K562 (cell line): ENCODE data around the gene ACAT2. TPM values are rescaled to one million over a fixed set of nuclear protein-coding genes. Genes with fewer than 3 reads are reported as not detected.
A peak's percentile ranks its signal among the peaks of the same experiment; 100 is the strongest.

Experiments used
- BRD9 ChIP-seq: fragments of 450-650 bp; IDR thresholded peaks from 2 replicates; pipeline ENCODE4 v1.6.1; 2018; ENCODE audit warnings: low read depth; ENCODE audit not compliant: partially characterized antibody
- DPF2 ChIP-seq: fragments of 450-650 bp; IDR thresholded peaks from 2 replicates; pipeline ENCODE4 v1.6.1; 2016
- SIN3A ChIP-seq, 2 experiments: fragments of 150-350 bp in 1 of 2; IDR thresholded peaks; 2 replicates each; pipeline ENCODE4 v1.6.1; 2011 to 2016; ENCODE audit warnings: borderline replicate concordance in 2 of 2, low read depth in 2 of 2, low read length in 2 of 2, mild to moderate bottlenecking in 2 of 2, moderate library complexity in 2 of 2; ENCODE audit not compliant: control insufficient read depth in 1 of 2
- SMAD4 ChIP-seq: fragments of 250-450 bp; sonication (Bioruptor Pico); conservative IDR thresholded peaks from 2 replicates; pipeline ENCODE4 v1.8.0; 2021; ENCODE audit warnings: inconsistent platforms, mild to moderate bottlenecking, moderate library complexity
- SRSF1 ChIP-seq: fragments of 200-400 bp; formaldehyde crosslinking; IDR thresholded peaks from 2 replicates; pipeline ENCODE4 v1.6.1; 2017; ENCODE audit warnings: mild to moderate bottlenecking, low read depth, low read length, moderate library complexity
- TRIM24 ChIP-seq, 2 experiments: fragments of 450-650 bp; IDR thresholded peaks; 2 replicates each; pipeline ENCODE4 v1.6.1; 2016
- ZNF764 ChIP-seq: fragments of 250-450 bp; sonication (Bioruptor Pico); IDR thresholded peaks from 2 replicates; pipeline ENCODE4 v1.4.0; 2020; ENCODE audit warnings: low read depth, mild to moderate bottlenecking, moderate library complexity
- polyA plus RNA-seq, 8 experiments: library from polyadenylated mRNA; depleted of rRNA in 4 of 8; stranded (reverse) in 5 of 8; unstranded in 3 of 8; fragments of >200 nt; fragmentation: Nextera tagmentation in 2 of 8; fragmentation: Illumina TruSeq in 1 of 8; extraction: Ambion mirVana in 2 of 8; extraction: Trizol in 1 of 8; gene quantifications; 2 replicates each; pipeline versions ENCODE4 v1.2.1 to v1.2.3, GENCODE V29; 2011 to 2014; ENCODE audit warnings: inconsistent platforms in 1 of 8, missing spikeins in 1 of 8
- total RNA-seq, 7 experiments: library from RNA; depleted of rRNA in 6 of 7; stranded (reverse); fragments of >200 nt in 6 of 7; fragmentation: Illumina TruSeq in 2 of 7; extraction: Trizol in 2 of 7; gene quantifications; 2 replicates each; pipeline versions ENCODE4 v1.2.1 to v1.2.3, GENCODE V29; 2011 to 2021; ENCODE audit warnings: low replicate concordance in 1 of 7
- TF ChIP-seq, protein P1 (sequence below): IDR thresholded peaks from 2 replicates; pipeline ENCODE4 v1.6.1; 2011; ENCODE audit warnings: borderline replicate concordance, low read depth, mild to moderate bottlenecking, moderate library complexity, low read length; ENCODE audit not compliant: insufficient read depth, poor library complexity, severe bottlenecking
- TF ChIP-seq, protein P2 (sequence below), 2 experiments: IDR thresholded peaks in 1 of 2; conservative IDR thresholded peaks in 1 of 2; 2 replicates each; pipeline ENCODE4 v1.6.1; 2016; ENCODE audit warnings: low read depth in 2 of 2, mild to moderate bottlenecking in 1 of 2, missing compliant biosample characterization in 1 of 2, missing genetic modification characterization in 1 of 2, moderate library complexity in 1 of 2
- TF ChIP-seq, protein P3 (sequence below): fragments of 250-450 bp; sonication (Bioruptor Pico); IDR thresholded peaks from 2 replicates; pipeline ENCODE4 v1.4.0; 2020; ENCODE audit warnings: borderline replicate concordance
- TF ChIP-seq, protein P4 (sequence below): fragments of 450-650 bp; formaldehyde crosslinking; IDR thresholded peaks from 2 replicates; pipeline ENCODE4 v1.4.0; 2020; ENCODE audit warnings: mild to moderate bottlenecking, moderate library complexity
- TF ChIP-seq, protein P5 (sequence below): sonication (generic); formaldehyde crosslinking; IDR thresholded peaks from 2 replicates; pipeline ENCODE4 v1.8.0; 2022; ENCODE audit warnings: mild to moderate bottlenecking, missing genetic modification reagents, borderline replicate concordance

The ACAT2 gene
- total and polyA plus RNA-seq, 9 of the 15 experiments (the other 6 are each of a cell fraction or from before 2014, with no cell fraction given) = 63.0 to 309 (median 144) TPM

DNA sequence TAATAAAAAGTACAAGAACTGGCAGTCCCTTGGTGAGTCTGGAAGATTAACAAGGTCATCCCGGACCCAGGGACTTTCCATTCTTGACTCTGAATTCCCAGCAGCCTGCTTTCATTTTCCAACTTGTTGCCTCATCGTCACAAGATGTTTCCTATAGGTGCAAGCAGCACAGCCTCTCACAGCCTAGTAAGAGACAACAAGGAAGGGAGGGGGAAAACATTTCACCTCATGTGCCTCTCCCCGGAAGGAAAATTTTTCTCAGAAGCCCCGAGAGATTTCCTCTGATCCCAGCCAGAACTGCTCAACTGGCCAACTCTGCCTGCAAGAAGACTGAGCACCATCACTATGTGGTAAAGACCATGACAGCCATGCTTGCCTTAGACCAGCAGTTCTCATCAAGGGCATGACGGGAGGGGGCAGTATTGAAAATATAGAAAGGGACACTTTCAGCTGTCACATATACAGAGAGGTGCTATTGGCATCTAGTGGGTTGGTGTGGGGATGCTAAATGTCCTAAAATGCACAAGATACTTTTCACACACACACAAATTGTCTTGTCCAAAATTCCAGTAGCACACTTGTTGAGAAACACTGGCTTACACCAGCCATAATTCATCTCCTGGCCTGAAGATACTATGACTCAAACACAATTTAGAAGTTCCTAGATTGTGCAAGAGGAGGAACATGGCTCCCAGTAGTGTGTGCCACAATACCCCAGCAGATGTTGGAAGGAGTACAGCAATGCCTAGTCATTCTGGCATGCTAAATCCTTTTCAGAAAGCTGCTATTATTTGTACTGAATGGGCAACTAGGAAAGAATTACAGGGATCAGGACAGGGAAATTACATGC is 45.4 kb upstream of the ACAT2 start (continued):
- TF ChIP-seq, protein P1, sequence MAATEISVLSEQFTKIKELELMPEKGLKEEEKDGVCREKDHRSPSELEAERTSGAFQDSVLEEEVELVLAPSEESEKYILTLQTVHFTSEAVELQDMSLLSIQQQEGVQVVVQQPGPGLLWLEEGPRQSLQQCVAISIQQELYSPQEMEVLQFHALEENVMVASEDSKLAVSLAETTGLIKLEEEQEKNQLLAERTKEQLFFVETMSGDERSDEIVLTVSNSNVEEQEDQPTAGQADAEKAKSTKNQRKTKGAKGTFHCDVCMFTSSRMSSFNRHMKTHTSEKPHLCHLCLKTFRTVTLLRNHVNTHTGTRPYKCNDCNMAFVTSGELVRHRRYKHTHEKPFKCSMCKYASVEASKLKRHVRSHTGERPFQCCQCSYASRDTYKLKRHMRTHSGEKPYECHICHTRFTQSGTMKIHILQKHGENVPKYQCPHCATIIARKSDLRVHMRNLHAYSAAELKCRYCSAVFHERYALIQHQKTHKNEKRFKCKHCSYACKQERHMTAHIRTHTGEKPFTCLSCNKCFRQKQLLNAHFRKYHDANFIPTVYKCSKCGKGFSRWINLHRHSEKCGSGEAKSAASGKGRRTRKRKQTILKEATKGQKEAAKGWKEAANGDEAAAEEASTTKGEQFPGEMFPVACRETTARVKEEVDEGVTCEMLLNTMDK = no peak
- TF ChIP-seq SIN3A (IDR thresholded peaks at IDR 0.05; ENCODE audit: borderline replicate concordance in 2 of 2, control insufficient read depth in 1 of 2, low read depth in 2 of 2, low read length in 2 of 2) = no peak
- no peak for TF ChIP-seq SRSF1
- TF ChIP-seq, protein P2, sequence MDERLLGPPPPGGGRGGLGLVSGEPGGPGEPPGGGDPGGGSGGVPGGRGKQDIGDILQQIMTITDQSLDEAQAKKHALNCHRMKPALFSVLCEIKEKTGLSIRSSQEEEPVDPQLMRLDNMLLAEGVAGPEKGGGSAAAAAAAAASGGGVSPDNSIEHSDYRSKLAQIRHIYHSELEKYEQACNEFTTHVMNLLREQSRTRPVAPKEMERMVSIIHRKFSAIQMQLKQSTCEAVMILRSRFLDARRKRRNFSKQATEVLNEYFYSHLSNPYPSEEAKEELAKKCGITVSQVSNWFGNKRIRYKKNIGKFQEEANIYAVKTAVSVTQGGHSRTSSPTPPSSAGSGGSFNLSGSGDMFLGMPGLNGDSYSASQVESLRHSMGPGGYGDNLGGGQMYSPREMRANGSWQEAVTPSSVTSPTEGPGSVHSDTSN (CRISPR knock-in tag; IDR thresholded peaks at IDR 0.05; ENCODE audit: low read depth) = no peak
- TF ChIP-seq, protein P2 (tag; conservative IDR thresholded peaks at IDR 0.05; ENCODE audit: low read depth) = peak; percentile 90
- peak; percentile 28; the same call in 1 of the 2 replicates for TF ChIP-seq DPF2
- TF ChIP-seq, protein P3, sequence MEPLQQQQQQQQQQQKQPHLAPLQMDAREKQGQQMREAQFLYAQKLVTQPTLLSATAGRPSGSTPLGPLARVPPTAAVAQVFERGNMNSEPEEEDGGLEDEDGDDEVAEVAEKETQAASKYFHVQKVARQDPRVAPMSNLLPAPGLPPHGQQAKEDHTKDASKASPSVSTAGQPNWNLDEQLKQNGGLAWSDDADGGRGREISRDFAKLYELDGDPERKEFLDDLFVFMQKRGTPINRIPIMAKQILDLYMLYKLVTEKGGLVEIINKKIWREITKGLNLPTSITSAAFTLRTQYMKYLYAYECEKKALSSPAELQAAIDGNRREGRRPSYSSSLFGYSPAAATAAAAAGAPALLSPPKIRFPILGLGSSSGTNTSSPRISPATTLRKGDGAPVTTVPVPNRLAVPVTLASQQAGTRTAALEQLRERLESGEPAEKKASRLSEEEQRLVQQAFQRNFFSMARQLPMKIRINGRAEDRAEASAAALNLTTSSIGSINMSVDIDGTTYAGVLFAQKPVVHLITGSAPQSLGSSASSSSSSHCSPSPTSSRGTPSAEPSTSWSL (CRISPR knock-in tag) = no peak
- TF ChIP-seq ZNF764 (CRISPR knock-in tag) = no peak
- TF ChIP-seq TRIM24 (IDR thresholded peaks at IDR 0.05) = 0 out of 4 replicates have a peak, but pooled peaks of 1 of the 2 experiments have one; percentile 47
- TF ChIP-seq SMAD4 = no peak
- TF ChIP-seq BRD9 = no peak
- TF ChIP-seq, protein P4, sequence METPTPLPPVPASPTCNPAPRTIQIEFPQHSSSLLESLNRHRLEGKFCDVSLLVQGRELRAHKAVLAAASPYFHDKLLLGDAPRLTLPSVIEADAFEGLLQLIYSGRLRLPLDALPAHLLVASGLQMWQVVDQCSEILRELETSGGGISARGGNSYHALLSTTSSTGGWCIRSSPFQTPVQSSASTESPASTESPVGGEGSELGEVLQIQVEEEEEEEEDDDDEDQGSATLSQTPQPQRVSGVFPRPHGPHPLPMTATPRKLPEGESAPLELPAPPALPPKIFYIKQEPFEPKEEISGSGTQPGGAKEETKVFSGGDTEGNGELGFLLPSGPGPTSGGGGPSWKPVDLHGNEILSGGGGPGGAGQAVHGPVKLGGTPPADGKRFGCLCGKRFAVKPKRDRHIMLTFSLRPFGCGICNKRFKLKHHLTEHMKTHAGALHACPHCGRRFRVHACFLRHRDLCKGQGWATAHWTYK (CRISPR knock-in tag) = no peak
- TF ChIP-seq, protein P5, sequence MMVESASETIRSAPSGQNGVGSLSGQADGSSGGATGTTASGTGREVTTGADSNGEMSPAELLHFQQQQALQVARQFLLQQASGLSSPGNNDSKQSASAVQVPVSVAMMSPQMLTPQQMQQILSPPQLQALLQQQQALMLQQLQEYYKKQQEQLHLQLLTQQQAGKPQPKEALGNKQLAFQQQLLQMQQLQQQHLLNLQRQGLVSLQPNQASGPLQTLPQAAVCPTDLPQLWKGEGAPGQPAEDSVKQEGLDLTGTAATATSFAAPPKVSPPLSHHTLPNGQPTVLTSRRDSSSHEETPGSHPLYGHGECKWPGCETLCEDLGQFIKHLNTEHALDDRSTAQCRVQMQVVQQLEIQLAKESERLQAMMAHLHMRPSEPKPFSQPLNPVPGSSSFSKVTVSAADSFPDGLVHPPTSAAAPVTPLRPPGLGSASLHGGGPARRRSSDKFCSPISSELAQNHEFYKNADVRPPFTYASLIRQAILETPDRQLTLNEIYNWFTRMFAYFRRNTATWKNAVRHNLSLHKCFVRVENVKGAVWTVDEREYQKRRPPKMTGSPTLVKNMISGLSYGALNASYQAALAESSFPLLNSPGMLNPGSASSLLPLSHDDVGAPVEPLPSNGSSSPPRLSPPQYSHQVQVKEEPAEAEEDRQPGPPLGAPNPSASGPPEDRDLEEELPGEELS (CRISPR knock-in tag) = no peak
